K562 (cell line): Measurements from ENCODE around the gene POLG. TPM values are rescaled to one million over a fixed set of nuclear protein-coding genes. Genes with fewer than 3 reads are reported as not detected.

Experiments
- ATAC-seq: fragments of 200-7000 bp; cut with Tn5 transposase; 3 replicates; pipeline ENCODE4 v1.9.1; 2020; ENCODE audit warnings: moderate library complexity
- BruUV-seq: library from RNA; stranded (reverse); fragments of 400-500 nt; replicated peaks from 2 replicates; lab custom pipeline; 2021; lab: Mats Ljungman, UMichigan
- CTCF ChIA-PET: fragments of 300-600 bp; formaldehyde crosslinking; extraction: SDS; loops from one replicate; lab custom pipeline; 2021; ENCODE audit warnings: low intra/inter-chr PET ratio; lab: Yijun Ruan, JAX
- POLR2A ChIA-PET: fragments of 300-600, 350-650 bp; sonication (Branson Sonifier 250); formaldehyde crosslinking; extraction: SDS; loops from one replicate; lab custom pipeline; 2021; ENCODE audit warnings: antibody characterized with exemption, inconsistent platforms; lab: Yijun Ruan, JAX
- DNase-seq, 4 experiments: peaks; one replicate each; pipeline versions ENCODE4 v3.0.0 to v3.0.0-alpha.2; 2011 to 2018; ENCODE audit warnings: low spot score in 3 of 4, mixed read lengths in 3 of 4; ENCODE audit errors: extremely low read depth in 1 of 4
- FAIRE-seq: peaks from 2 replicates; lab custom pipeline; 2011; peaks lifted over from hg19 to GRCh38; lab: Jason Lieb, UNC
- H2AFZ ChIP-seq: 2 replicates; pipeline ENCODE4 v1.6.0; 2011; ENCODE audit warnings: low read depth, low read length, control low read depth, inconsistent platforms
- H3K27ac ChIP-seq: fragments of 200-600 bp; 3 replicates; pipeline ENCODE4 v1.8.0; 2011; ENCODE audit warnings: low read depth, mild to moderate bottlenecking, control low read depth, inconsistent platforms, low read length, moderate library complexity, mixed read lengths; ENCODE audit errors: extremely low read depth
- H3K27me3 ChIP-seq, 2 experiments: fragments of 300-600 bp in 1 of 2; 2 replicates in 1 of 2; 3 replicates in 1 of 2; pipeline versions ENCODE4 v1.6.0 to v1.8.0; 2011; ENCODE audit warnings: inconsistent platforms in 2 of 2, low read length in 2 of 2, mild to moderate bottlenecking in 1 of 2, mixed read lengths in 1 of 2, moderate library complexity in 1 of 2; ENCODE audit not compliant: control insufficient read depth in 2 of 2, insufficient read depth in 2 of 2
- H3K36me3 ChIP-seq: fragments of 300-600 bp; 3 replicates; pipeline ENCODE4 v1.8.0; 2011; ENCODE audit warnings: mild to moderate bottlenecking, low read length, inconsistent platforms; ENCODE audit not compliant: control insufficient read depth, insufficient read depth
- H3K4me1 ChIP-seq, 2 experiments: fragments of 200-600 bp in 1 of 2; replicated peaks in 1 of 2; 2 replicates in 1 of 2; 3 replicates in 1 of 2; pipeline versions ENCODE4 v1.5.1 to v1.8.0; 2011; ENCODE audit warnings: inconsistent platforms in 2 of 2, low read length in 2 of 2, mild to moderate bottlenecking in 1 of 2, mixed read lengths in 1 of 2, moderate library complexity in 1 of 2; ENCODE audit not compliant: control insufficient read depth in 2 of 2, insufficient read depth in 2 of 2
- H3K4me2 ChIP-seq: 2 replicates; pipeline ENCODE4 v1.6.1; 2011; ENCODE audit warnings: low read length, control low read depth, inconsistent platforms, mixed read lengths; ENCODE audit not compliant: insufficient read depth
- H3K4me3 ChIP-seq: fragments of 200-600 bp; sonication (generic), shearing (Covaris generic); 2 replicates; pipeline ENCODE4 v1.5.1; 2016; ENCODE audit warnings: control low read depth, inconsistent platforms
- H3K79me2 ChIP-seq: fragments of 200-600 bp; 3 replicates; pipeline ENCODE4 v1.8.0; 2011; ENCODE audit warnings: low read length, inconsistent platforms; ENCODE audit not compliant: control insufficient read depth, insufficient read depth
- H3K9ac ChIP-seq, 2 experiments: 2 replicates each; pipeline versions ENCODE4 v1.6.0 to v1.6.1; 2011; ENCODE audit warnings: low read depth in 2 of 2, low read length in 2 of 2, control low read depth in 1 of 2, inconsistent platforms in 1 of 2, mild to moderate bottlenecking in 1 of 2, mixed read lengths in 1 of 2; ENCODE audit not compliant: insufficient read depth in 1 of 2
- H3K9me1 ChIP-seq: one replicate; pipeline ENCODE4 v1.6.0; 2011; ENCODE audit warnings: inconsistent platforms, mild to moderate bottlenecking, low read length, moderate library complexity; ENCODE audit not compliant: control insufficient read depth, insufficient read depth
- H3K9me3 ChIP-seq: replicated peaks from 2 replicates; pipeline ENCODE4 v1.5.1; 2011; ENCODE audit warnings: low read depth, low read length, inconsistent platforms; ENCODE audit not compliant: control insufficient read depth, insufficient read depth
- H4K20me1 ChIP-seq: replicated peaks from 2 replicates; pipeline ENCODE4 v1.6.1; 2011; ENCODE audit warnings: low read length, inconsistent platforms, mixed read lengths; ENCODE audit not compliant: control insufficient read depth, insufficient read depth
- YY1 ChIP-seq, 3 experiments: IDR thresholded peaks; 2 replicates each; pipeline ENCODE4 v1.6.1; 2011; ENCODE audit warnings: low read length in 2 of 3, mild to moderate bottlenecking in 2 of 3, moderate library complexity in 2 of 3, borderline replicate concordance in 1 of 3, control low read depth in 1 of 3, low read depth in 1 of 3; ENCODE audit not compliant: insufficient read depth in 3 of 3, insufficient replicate concordance in 2 of 3, control insufficient read depth in 1 of 3, insufficient read length in 1 of 3; ENCODE audit errors: extremely low read depth in 1 of 3
- ZSCAN32 ChIP-seq: fragments of 450-650 bp; formaldehyde crosslinking; IDR thresholded peaks from 2 replicates; pipeline ENCODE4 v1.4.0; 2020; ENCODE audit warnings: mild to moderate bottlenecking, moderate library complexity
- WGBS: fragments of 100-300 bp; shearing (Covaris generic); methylation state at CpG from one replicate; pipeline ENCODE4 v1.1.6; 2016; ENCODE audit warnings: low coverage, mixed read lengths; ENCODE audit not compliant: insufficient coverage; ENCODE audit errors: missing lambda C conversion rate; 5-methylcytosine and 5-hydroxymethylcytosine counted together
- in situ Hi-C: fragments of 300-500 bp; cut with MboI; formaldehyde crosslinking; loops from 4 replicates; pipeline ENCODE4 v1.15.0; 2018; ENCODE audit warnings: inconsistent platforms, mixed read lengths
- intact Hi-C: fragments of 100-400 bp; cut with micrococcal nuclease; formaldehyde crosslinking; loops from 2 replicates; pipeline ENCODE4 v1.14.2; 2022
- polyA plus RNA-seq, 8 experiments: library from polyadenylated mRNA; depleted of rRNA in 4 of 8; stranded (reverse) in 5 of 8; unstranded in 3 of 8; fragments of >200 nt; fragmentation: Nextera tagmentation in 2 of 8; fragmentation: Illumina TruSeq in 1 of 8; extraction: Ambion mirVana in 2 of 8; extraction: Trizol in 1 of 8; gene quantifications; 2 replicates each; pipeline versions ENCODE4 v1.2.1 to v1.2.3, GENCODE V29; 2011 to 2014; ENCODE audit warnings: inconsistent platforms in 1 of 8, missing spikeins in 1 of 8
- total RNA-seq, 7 experiments: library from RNA; depleted of rRNA in 6 of 7; stranded (reverse); fragments of >200 nt in 6 of 7; fragmentation: Illumina TruSeq in 2 of 7; extraction: Trizol in 2 of 7; gene quantifications; 2 replicates each; pipeline versions ENCODE4 v1.2.1 to v1.2.3, GENCODE V29; 2011 to 2021; ENCODE audit warnings: low replicate concordance in 1 of 7
- TF ChIP-seq, protein P1 (sequence below): fragments of 450-650 bp; IDR thresholded peaks from 2 replicates; pipeline ENCODE4 v1.6.1; 2017; ENCODE audit warnings: antibody characterized with exemption

The POLG gene
- total and polyA plus RNA-seq, 9 of the 15 experiments (the other 6 are each of a cell fraction or from before 2014, with no cell fraction given) = 15.2 to 83.8 (median 38.6) TPM

DNA sequence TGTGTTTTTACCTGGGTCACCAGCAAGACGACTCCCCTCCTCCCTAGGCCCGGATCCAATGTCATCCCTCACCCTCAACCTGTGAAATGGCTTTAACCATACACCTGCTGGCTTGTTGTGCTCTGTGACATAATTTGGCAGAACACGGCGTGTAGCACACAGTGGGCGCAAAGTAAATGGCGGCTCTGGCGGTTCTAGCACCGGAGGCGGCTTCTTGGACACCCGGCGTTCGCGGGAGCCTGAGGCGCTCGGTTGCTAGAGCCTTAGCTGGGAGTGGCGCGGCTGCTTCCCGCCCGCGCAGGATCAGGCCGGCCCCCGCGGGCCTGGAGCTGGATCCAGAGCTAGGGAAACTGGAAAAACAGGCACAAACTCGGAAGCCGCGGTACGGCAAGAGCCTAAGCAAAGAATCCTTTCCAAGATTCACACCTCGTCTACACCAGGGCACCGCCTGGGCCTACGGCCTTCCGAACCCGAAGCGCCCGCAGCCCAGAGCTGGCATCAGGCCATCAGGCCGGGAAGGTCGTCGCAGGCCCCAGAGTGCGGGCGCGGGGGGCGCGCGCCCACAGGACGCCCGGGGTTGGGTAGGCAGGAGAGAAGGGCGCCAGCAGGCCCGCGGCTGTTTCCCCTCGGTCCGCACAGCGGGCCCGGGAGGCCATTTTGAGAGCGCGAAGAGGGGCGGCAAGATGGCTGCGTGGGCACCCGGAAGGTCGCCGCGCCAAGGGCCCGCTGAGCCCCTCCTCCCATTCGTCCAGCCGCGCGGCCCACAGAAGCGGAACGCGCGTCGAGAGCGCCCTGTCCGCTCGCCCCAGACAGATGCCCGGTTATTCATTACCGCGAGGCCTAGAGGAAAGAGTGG lies 43.9 kb upstream of the POLG start:
- in situ Hi-C loops (no loop called here), intact Hi-C loops (no loop called here)
- H3K9ac ChIP-seq = no peak overlapping the region
- CTCF ChIA-PET = no interaction called here
- H3K27me3 ChIP-seq = peaks cover 44 to 62% of the 10 kb centered on the region in 2 experiments
- no peak overlapping the region for H3K4me2 ChIP-seq
- no peaks in the 10 kb centered on the region for H3K9me1 ChIP-seq
- DNase-seq = no peak
- 23% methylated on average over 57 of the region's 76 CpGs for WGBS
- no peaks in the 10 kb centered on the region for H3K79me2 ChIP-seq
- H3K36me3 ChIP-seq = no peaks in the 10 kb centered on the region
- POLR2A ChIA-PET = interaction anchor here (1.0 kb wide), 1 partner anchor 40 kb away, joined by 3 read pairs; no protein-coding TSS in a partner anchor
- no TSS peak for BruUV-seq
- H3K9me3 ChIP-seq = no peaks in the 10 kb centered on the region
- ATAC-seq = no peak
- H3K4me1 ChIP-seq = peaks cover 0 to 23% of the 10 kb centered on the region in 2 experiments; a peak in 1 of 5 replicates
- no peaks in the 10 kb centered on the region; the same call in 1 of the 2 replicates for H4K20me1 ChIP-seq
- FAIRE-seq = no peak
- TF ChIP-seq YY1 (IDR thresholded peaks at IDR 0.05; ENCODE audit: borderline replicate concordance in 1 of 3, control insufficient read depth in 1 of 3, extremely low read depth in 1 of 3, insufficient read depth in 3 of 3, insufficient read length in 1 of 3, insufficient replicate concordance in 2 of 3, low read depth in 1 of 3, low read length in 2 of 3) = peak in 2 of 3 experiments; percentile 47 to 51
- no peak for TF ChIP-seq ZSCAN32 (CRISPR knock-in tag)
- TF ChIP-seq, protein P1, sequence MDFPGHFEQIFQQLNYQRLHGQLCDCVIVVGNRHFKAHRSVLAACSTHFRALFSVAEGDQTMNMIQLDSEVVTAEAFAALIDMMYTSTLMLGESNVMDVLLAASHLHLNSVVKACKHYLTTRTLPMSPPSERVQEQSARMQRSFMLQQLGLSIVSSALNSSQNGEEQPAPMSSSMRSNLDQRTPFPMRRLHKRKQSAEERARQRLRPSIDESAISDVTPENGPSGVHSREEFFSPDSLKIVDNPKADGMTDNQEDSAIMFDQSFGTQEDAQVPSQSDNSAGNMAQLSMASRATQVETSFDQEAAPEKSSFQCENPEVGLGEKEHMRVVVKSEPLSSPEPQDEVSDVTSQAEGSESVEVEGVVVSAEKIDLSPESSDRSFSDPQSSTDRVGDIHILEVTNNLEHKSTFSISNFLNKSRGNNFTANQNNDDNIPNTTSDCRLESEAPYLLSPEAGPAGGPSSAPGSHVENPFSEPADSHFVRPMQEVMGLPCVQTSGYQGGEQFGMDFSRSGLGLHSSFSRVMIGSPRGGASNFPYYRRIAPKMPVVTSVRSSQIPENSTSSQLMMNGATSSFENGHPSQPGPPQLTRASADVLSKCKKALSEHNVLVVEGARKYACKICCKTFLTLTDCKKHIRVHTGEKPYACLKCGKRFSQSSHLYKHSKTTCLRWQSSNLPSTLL = no peak
- H3K27ac ChIP-seq = no peak overlapping the region
- H3K4me3 ChIP-seq = no peak overlapping the region
- H2AFZ ChIP-seq = no peak overlapping the region
